HG02852 (cell line): ENCODE results near the gene SLC4A9.

Source experiments
- ATAC-seq: cut with Tn5 transposase; IDR thresholded peaks from one replicate; pipeline ENCODE4 v1.9.1; 2021; ENCODE audit warnings: mild to moderate bottlenecking, moderate library complexity; ENCODE audit not compliant: unreplicated experiment

SLC4A9 gene, protein sequence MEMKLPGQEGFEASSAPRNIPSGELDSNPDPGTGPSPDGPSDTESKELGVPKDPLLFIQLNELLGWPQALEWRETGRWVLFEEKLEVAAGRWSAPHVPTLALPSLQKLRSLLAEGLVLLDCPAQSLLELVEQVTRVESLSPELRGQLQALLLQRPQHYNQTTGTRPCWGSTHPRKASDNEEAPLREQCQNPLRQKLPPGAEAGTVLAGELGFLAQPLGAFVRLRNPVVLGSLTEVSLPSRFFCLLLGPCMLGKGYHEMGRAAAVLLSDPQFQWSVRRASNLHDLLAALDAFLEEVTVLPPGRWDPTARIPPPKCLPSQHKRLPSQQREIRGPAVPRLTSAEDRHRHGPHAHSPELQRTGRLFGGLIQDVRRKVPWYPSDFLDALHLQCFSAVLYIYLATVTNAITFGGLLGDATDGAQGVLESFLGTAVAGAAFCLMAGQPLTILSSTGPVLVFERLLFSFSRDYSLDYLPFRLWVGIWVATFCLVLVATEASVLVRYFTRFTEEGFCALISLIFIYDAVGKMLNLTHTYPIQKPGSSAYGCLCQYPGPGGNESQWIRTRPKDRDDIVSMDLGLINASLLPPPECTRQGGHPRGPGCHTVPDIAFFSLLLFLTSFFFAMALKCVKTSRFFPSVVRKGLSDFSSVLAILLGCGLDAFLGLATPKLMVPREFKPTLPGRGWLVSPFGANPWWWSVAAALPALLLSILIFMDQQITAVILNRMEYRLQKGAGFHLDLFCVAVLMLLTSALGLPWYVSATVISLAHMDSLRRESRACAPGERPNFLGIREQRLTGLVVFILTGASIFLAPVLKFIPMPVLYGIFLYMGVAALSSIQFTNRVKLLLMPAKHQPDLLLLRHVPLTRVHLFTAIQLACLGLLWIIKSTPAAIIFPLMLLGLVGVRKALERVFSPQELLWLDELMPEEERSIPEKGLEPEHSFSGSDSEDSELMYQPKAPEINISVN

DNA sequence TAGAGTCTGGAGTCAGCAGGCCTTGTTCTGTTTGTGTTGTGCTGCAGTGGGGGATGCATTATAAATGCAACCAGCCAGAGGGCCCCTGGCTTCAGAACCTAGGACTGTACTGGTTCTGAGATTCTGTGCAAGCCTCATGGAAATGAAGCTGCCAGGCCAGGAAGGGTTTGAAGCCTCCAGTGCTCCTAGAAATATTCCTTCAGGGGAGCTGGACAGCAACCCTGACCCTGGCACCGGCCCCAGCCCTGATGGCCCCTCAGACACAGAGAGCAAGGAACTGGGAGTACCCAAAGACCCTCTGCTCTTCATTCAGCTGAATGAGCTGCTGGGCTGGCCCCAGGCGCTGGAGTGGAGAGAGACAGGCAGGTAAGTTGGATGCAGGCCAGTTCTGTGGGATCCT lies at the start of gene SLC4A9:
TSS of gene SLC4A9 (plus strand) at position 94 of the 400 bp plus-strand sequence. CDS start at position 137, 43 bp downstream.
- ATAC-seq = no peak

DNA sequence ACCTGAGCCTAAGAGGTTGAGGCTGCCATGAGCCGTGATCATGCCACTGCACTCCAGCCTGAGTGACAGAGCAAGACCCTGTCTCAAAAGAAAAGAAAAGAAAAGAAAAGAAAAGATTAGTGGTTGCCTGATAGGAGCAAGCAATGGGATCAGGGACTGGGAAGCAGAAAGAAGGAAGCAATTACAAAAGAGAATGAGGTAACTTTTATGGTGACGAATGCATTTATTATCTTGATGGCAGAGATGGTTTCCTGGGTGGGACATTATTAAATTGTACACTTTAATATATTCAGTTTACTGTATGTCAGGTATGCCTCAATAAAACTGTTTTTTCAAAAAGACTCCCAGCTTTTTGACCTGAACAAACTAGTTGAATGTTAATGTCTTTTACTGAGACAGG lies 49.6 kb upstream of the SLC4A9 start:
- ATAC-seq = no peak

DNA sequence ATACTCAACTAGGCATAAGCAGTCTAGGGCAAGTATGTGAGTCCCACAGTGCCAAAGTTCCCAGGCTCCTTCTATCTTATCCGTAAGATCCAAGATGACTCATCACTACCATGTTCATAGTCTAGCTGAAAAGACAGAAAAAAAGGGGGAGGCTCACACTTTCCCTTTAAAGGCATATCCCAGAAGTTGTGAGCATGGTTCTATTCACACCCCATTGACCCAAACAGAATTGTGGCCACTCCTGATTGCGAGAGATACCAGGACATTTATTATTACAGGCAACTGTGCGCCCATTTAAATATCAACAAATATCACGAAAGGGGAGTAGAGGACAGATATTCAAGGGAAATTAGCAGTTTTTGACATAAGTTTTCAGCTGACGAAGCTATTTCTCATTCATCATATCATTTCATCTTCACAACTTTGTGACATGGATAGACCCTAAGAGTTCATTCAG lies 49.0 kb upstream of the SLC4A9 start:
- no peak for ATAC-seq

DNA sequence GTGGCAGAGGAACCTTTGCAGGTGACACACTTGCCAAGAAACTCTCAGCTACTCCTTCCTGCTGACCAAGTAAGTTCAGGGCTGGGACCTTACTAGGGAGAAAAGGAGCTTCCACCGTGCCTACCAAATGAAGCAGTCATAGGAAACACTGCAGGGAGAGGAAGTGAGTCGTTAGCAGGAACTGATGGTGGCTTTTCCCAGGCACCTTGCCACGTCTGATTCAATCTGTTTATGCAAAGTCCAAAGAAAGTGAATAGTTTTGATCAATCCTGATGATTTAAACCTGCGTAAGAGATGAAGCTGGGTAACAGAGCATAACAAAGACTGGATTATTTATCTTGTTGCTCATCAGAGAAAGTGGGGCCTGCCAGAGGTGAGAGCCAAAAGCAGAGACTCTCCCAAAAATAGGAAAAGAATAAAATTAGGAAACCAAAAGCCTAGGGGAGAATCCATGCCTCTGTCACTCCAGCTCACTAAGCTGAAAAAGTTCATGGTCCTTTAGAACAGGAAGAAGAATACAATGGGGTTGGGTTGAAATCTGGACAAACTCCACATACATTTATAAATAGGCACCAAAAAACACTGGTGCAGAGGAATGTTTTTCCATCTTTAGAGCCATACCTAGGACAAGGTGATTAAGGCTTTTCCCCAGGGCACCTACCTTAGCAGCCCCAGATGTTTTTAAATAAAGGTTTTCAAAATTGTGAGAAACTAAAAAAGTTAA lies 47.8 kb upstream of the SLC4A9 start:
- ATAC-seq = no peak

DNA sequence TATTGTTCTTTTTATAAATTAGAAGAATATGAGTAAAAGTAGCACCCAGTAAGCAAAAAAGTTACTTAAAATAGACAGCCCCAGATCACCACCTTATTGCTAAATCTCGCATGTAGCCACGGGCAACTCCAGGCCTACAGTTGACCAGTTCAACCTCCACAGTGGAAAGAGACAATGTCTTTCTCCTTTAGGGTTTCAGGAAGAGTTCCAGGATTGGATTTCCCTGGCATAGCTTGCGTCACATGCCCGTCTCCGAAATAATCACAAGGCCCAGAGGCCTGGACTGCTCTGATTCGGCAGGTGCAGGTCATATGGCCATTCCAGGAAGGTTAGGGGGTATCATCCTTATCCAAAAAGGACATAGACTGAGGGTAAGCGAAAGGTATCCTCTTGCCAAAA lies 47.2 kb upstream of the SLC4A9 start:
- no peak for ATAC-seq

DNA sequence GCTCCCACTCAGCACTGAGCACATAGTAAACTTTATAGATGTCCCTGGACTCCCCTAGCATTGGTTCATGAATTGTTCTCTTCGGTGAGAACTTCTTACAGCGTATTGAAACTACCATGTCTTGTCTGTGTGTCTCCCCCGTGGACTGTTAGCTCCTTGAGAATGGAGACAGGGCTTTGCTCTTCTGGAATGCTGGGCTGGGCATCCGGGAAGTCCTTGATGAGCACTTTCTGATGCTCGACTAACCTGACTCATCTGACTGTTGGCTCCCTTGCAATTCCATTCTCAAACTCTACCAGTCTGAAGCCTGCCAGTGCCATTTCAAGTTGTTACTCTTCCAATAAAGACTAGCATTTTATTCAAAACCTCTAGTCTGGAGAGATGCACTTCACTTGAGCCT lies 42.1 kb upstream of the SLC4A9 start:
- ATAC-seq = no peak

DNA sequence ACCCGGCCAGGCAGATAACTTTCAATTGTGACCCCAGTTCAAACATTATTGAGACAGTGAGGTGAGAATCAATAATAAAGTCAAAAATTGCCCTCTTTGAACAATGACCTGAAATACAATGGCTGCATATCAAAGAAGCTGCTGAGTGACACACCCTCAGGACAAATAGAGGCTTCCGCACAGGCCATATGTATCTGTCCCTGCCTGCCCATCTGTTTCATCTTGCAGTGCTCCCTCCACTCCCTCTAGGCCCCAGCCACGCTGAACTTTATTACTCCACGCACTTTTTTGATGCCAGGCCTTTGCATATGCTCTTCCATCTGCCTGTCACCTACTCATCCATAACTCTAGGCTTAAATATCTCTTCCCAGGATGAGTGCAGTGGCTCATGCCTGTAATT lies 41.2 kb upstream of the SLC4A9 start:
- ATAC-seq = no peak

DNA sequence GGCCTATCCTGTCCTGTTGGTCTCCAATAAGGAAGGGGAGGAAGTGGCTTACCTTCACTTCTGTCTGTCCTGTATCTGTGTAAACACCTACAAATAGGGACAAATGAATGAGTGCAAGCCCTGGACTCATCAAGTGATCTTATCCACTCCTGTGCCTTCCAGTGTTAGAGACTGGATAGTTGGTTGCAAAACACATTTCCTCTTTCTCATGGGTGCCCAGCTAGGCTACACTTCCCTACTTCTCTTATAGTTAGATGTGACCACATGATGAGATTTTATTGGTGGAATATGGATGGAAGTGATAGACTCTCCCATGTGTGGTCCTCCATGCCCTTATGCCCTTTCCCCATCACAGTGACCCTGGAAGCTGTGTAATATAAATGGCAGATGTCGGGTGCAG lies 40.2 kb upstream of the SLC4A9 start:
- ATAC-seq = no peak

DNA sequence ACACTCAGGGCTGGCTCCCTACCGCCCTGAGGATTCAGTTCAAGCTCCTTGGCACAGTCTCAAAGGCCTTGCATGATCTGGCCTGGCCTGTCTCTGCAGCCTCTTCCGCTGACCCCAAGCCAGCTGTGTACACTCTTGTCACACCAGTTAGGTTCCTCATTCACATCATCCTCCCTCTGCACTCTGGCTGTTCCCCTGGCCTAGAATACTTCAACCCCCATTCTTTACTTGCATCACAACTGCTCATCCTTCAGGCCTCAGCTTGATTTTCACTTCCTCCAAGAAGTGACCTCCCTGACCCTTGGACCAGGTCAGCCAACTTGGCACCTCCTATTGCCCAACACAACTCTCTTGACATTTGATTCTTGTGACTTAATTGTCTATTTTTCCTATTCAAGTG lies 38.2 kb upstream of the SLC4A9 start:
- ATAC-seq = no peak

DNA sequence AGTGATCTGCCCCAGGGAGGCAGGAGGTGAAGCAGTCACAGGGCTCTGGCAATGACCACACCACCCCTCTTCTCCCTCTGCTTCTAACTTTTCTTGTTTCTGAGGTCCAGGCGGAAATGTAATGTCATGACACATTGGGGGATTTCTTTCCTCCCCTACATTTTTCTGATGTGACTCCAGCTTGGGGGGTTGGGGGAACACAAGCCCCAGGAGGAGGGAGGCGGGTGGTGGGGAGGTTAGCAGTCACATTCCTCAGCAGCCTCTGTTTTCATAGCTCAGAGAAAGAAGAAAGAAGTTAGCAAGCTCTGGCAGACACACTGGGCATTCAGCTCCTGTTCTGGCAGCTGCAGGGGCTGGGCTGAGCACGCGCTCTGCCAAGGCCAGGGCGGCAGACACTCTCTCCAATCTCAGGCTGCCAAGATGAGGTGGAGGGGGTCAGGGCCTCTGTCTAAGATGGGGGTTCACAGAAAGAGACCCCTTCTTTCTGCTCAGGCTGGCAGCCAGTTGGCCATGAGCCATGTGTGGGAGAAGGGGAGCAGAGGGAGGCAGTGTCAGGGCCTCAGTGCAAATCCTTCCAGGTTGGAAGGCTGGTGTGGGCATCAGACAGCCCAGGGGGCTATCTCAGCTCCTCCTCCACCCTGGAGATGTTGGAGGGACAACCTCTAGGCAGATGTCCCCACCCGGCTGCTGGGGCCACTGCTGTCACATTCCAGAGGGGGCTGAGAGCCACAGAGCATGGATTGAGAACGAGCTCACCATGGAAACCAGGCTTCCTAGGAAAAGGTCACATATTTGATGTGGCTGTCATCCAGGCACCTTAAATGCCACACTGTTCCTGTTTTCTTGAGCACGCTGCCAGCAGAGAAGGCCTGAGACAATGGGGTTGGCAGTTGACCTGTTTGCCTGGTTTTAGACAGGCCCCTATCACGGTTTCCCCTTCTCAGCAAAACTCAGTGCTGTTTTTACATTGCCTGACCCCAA lies 37.0 kb upstream of the SLC4A9 start:
- no peak for ATAC-seq

DNA sequence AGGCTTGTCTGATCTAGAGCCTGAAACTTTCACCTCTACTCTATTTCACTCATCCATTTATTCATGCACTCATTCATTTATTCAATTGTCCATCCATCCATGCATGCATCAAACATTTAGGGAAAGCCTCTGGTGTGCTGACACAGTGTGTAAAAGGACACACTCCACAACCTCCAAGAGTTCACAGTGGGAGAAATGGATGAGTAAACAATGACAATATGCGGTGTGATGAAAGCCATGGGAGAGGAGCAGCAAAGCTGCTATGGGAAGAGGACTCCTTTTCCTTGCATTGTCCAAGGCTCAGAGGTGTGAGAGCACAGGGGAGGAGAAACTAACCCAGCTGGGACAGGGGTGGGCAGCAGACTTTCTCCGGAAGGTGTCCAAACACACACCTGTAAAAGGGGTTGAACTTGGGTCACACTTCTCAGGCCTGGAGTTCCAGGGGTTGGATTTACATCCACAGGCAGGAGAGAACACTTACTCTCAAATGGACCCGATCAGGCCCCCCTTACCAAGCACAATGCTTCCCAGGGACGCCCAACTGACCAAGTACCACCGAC lies 35.9 kb upstream of the SLC4A9 start:
- no peak for ATAC-seq

DNA sequence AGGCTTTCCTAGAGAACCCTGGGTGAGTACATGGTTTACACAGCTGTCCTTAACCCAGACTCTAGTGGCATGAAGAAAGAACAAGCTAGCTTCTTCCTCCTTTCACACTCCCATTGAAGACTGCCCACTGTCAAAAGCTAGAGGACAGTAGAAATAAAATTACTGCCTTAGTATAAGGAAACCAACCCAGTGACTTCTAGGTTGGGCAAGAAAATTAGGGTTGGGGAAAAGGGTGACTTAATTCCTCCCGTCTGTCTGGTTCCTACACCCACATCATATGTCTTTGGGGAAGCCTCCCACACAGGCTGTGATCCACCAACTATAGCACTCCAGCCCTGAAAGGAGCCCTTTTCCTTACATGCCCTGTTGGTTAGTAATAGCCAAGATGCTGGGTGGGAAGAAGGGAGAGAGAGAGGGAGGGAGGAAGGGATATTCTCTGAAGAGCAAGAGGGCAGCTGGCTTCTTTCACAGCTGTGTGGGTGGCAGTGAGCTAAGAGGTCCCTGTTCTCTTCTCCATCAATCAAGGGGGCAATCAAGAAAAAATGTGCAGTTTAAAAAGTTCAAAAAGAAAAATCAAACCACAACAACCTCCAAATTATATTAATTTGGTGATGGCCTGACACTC lies 35.3 kb upstream of the SLC4A9 start:
- no peak for ATAC-seq

DNA sequence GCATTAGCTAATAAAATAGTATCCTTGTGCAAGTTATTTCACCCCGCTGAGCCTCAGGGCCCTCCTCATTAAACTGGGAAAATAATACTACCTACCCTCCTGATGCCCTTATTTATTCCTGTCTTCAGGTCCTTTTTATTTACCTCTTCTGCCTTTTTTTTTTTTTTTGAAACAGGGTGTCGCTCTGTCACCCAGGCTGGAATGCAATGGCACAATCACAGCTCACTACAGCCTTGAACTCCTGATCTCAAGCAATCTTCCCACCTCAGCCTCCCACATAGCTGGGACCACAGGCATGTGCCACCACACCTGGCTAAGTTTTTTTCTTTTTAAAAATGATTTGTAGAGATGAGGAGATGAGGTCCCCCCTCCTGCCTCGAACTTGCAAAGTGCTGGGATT lies 34.5 kb upstream of the SLC4A9 start:
- no peak for ATAC-seq

DNA sequence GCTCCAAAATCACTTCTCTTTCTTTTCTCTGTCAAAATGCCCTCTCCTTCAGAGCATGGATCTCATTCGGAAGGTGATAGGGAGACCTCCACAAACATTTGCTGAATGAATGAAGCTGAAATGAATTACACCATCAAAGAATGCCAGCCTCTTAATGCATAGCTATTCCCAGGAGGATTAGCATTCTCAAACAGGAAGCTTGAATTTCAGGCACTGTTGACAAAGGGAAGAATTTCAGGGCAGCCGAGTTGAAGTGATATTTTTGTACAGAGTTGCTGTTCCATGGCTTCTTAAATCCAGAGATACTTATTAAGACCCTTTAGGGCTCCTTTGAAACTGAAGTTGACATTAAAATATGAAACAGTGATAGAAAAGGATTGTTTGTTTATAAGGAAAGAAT lies 32.4 kb upstream of the SLC4A9 start:
- ATAC-seq = no peak

DNA sequence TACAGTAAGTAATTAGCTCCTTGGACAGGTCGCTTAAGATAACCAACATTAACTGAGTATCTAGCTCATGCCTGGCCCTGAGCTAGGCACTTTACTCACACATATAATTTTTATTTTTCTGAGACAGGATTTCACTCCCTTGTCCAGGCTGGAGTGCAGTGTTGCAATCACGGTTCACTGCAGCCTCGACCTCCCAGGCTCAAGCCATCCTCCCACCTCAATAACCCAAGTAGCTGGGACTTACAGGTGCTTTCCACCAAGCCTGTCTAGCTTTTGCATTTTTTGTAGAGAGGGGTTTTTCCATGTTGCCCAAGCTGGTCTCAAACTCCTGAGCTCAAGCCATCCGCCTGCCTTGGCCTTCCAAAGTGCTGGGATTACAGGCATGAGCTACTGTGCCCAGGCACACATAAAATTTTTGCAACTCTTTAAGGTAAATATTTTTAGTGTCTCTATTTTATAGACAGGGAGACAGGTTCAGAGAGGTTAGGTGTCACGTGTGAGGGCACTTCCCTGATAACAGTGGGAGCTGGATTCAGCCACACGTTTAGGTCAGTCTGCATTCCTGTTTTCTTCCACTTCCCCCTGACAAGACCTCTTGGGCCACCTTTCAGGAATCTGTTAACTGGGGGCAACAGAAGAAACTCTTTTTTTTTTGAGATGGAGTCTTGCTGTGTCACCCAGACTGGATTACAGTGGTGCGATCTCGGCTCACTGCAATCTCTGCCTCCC lies 31.8 kb upstream of the SLC4A9 start:
- ATAC-seq = no peak

DNA sequence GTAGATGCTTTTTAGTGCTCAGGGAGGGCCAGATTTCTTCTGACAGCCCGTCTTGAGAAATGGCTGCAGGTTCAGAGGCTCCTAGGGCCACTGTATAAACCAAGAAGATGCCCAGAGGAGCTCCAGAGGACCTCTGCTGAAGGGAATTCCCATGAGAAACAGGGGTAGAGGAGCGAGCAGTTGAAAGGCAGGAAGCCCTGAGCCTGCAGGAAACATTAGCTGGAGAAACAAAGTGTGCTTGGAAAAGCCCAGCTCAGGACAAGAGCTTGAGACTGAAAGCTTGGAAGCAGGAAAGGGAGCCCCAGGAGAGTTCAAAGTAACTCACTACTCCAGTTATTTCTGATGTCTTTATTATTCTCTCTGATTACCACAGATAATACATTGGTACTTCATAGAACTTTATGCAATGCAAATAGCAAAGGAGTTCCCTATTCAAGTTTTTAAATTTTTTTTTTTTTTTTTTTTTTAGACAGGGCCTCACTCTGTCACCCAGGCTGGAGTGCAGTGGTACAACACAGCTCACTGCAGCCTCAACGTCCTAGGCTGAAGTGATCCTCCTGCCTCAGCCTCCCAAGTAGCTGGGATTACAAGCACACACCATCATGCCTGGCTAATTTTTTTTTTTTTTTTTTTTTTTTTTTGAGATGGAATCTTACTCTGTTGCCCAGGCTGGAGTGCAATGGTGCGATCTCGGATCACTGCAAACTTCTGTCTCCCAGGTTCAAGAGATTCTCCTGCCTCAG lies 30.1 kb upstream of the SLC4A9 start:
- no peak for ATAC-seq

DNA sequence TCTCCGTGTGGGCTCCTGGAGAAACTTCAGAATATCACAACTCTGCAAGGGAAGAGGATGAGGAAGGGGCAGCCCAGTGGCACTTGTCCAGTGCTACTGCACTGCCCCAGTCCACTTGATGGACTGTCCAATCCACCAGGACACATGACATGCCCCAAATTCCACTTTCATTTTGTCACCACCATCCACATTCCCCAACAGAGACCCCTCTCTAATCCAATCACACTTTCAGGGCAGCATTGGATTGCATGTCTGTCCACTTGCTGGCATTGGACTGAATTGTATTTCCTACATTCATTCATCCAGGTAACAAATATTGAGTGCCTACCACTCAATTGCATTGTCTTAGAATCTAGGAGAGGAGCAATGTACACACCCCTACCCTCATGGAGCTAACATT lies 28.4 kb upstream of the SLC4A9 start:
- ATAC-seq = no peak

DNA sequence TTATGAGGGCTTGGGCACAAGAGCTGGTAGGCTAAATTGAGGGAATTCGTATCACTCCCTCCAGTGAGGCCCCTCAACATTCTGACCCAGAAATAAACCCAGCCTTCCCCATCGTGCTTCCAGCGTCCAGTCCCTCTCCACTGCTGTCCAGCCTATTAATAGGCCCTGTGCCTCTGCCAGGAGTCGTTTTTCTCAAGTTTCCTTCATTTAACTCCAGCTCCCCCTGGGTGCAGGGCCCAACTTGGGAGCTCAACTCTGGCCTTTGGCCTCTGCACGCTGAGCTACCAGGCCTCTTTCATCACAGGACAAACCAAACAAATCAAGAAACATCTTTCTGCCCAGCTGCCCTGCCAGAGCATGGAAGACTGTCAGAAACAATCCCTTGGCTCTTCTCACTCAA lies 23.6 kb upstream of the SLC4A9 start:
- no peak for ATAC-seq
